Natural killer cell (primary cell): ENCODE measurements around the gene DNAI7. TPM values are rescaled to one million over a fixed set of nuclear protein-coding genes. Genes with fewer than 3 reads are reported as not detected.

Experiments used
- ATAC-seq, 3 donors: fragments of 150-1000 bp in 2 of 3; fragments of 200-7000 bp in 1 of 3; cut with Tn5 transposase; 1 replicate in 1 of 3; 2 replicates in 2 of 3; pipeline ENCODE4 v1.10.0; 2021; ENCODE audit warnings: mild to moderate bottlenecking in 2 of 3, moderate library complexity in 2 of 3
- DNase-seq, 2 donors: peaks; one replicate each; pipeline versions ENCODE4 v3.0.0 to v3.0.0-alpha.2; 2013 to 2021; ENCODE audit warnings: mixed read lengths in 1 of 2
- H3K27ac ChIP-seq: one replicate; pipeline ENCODE4 v1.5.1; 2013; ENCODE audit warnings: mild to moderate bottlenecking, low read length
- H3K27me3 ChIP-seq: one replicate; pipeline ENCODE4 v1.6.1; 2013; ENCODE audit warnings: low read length; ENCODE audit not compliant: control insufficient read depth, insufficient read depth
- H3K36me3 ChIP-seq: one replicate; pipeline ENCODE4 v1.6.1; 2013; ENCODE audit warnings: low read length; ENCODE audit not compliant: control insufficient read depth, insufficient read depth
- H3K4me1 ChIP-seq: one replicate; pipeline ENCODE4 v1.6.1; 2013; ENCODE audit warnings: low read length; ENCODE audit not compliant: control insufficient read depth, insufficient read depth
- H3K4me3 ChIP-seq: one replicate; pipeline ENCODE4 v1.5.1; 2013; ENCODE audit warnings: low read length
- H3K9me3 ChIP-seq: one replicate; pipeline ENCODE4 v1.6.1; 2013; ENCODE audit warnings: low read length; ENCODE audit not compliant: control insufficient read depth, insufficient read depth
- H3K27ac Mint-ChIP-seq, 2 donors: one replicate each; pipeline ENCODE4 v1.8.0; 2022; ENCODE audit warnings: mild to moderate bottlenecking in 2 of 2, mixed read lengths in 2 of 2, moderate library complexity in 1 of 2
- H3K27me3 Mint-ChIP-seq, 2 donors: one replicate each; pipeline ENCODE4 v1.8.0; 2022; ENCODE audit warnings: low read depth in 2 of 2, mixed read lengths in 2 of 2
- H3K36me3 Mint-ChIP-seq: one replicate; pipeline ENCODE4 v1.8.0; 2022; ENCODE audit warnings: mixed read lengths
- H3K4me1 Mint-ChIP-seq, 2 donors: one replicate each; pipeline ENCODE4 v1.8.0; 2022; ENCODE audit warnings: mixed read lengths in 2 of 2
- H3K4me3 Mint-ChIP-seq: one replicate; pipeline ENCODE4 v1.8.0; 2022; ENCODE audit warnings: mild to moderate bottlenecking, moderate library complexity, mixed read lengths
- H3K9me3 Mint-ChIP-seq, 2 donors: one replicate each; pipeline ENCODE4 v1.8.0; 2022; ENCODE audit warnings: mixed read lengths in 2 of 2
- CTCF ChIP-seq: fragments of 200-600 bp; IDR thresholded peaks from one replicate; pipeline ENCODE4 v1.8.0; 2022; ENCODE audit warnings: antibody characterized with exemption
- WGBS: methylation state at CpG from one replicate; pipeline ENCODE4 v1.1.7; 2013; ENCODE audit warnings: missing lambda C conversion rate; ENCODE audit not compliant: insufficient coverage; 5-methylcytosine and 5-hydroxymethylcytosine counted together
- intact Hi-C: fragments of 100-400 bp; cut with micrococcal nuclease; formaldehyde crosslinking; loops from one replicate; pipeline ENCODE4 v1.14.2; 2022
- total RNA-seq, 4 donors: library from RNA; stranded (reverse); fragments of 120-200 nt in 1 of 4; gene quantifications; one replicate each; pipeline versions ENCODE4 v1.2.3 to v1.2.4, GENCODE V29; 2013 to 2022

DNAI7 gene
- total RNA-seq, 3 donors from 2014 or later (not counting 1 experiment from before 2014, with no cell fraction given), result 0.15 to 0.59 (median 0.48) TPM

- Mint-ChIP-seq H3K27ac (no peak overlapping the region), H3K36me3 (no peaks in the 10 kb centered on the region), H3K4me1 (peaks cover 11 to 13% of the 10 kb centered on the region in 2 donors), H3K27me3 (peaks cover 0 to 4% of the 10 kb centered on the region in 2 donors), H3K9me3 (no peaks in the 10 kb centered on the region), H3K4me3 (no peak overlapping the region)
- Histone ChIP-seq H3K4me3 (no peak overlapping the region), H3K9me3 (no peaks in the 10 kb centered on the region), H3K27ac (no peak overlapping the region), H3K36me3 (no peaks in the 10 kb centered on the region), H3K27me3 (no peaks in the 10 kb centered on the region), H3K4me1 (no peaks in the 10 kb centered on the region)
- no peak for TF ChIP-seq CTCF
- ATAC-seq (no peak), DNase-seq (no peak)
- WGBS, result no CpG with 5 or more reads among the region's 2 CpGs
- intact Hi-C loops, result no loop called here
These were observed 10.8 kb downstream of the DNAI7 start for GRCh38 chr12:25184132-25184531.

- no peak for TF ChIP-seq CTCF
- no peaks in the 10 kb centered on the region for H3K36me3 ChIP-seq
- no peaks in the 10 kb centered on the region for H3K36me3 Mint-ChIP-seq
- no peak overlapping the region for H3K4me3 Mint-ChIP-seq
- peaks cover 11 to 13% of the 10 kb centered on the region in 2 donors for H3K4me1 Mint-ChIP-seq
- intact Hi-C loops, result no loop called here
- DNase-seq (no peak), ATAC-seq (no peak)
- H3K27me3 ChIP-seq, result no peaks in the 10 kb centered on the region
- no peak overlapping the region for H3K27ac ChIP-seq
- WGBS, result 81% methylated on average over 3 of the region's 3 CpGs
- no peak overlapping the region for H3K4me3 ChIP-seq
- H3K27ac Mint-ChIP-seq, result no peak overlapping the region
- no peaks in the 10 kb centered on the region for H3K9me3 ChIP-seq
- no peaks in the 10 kb centered on the region for H3K9me3 Mint-ChIP-seq
- H3K4me1 ChIP-seq, result no peaks in the 10 kb centered on the region
- peaks cover 8 to 9% of the 10 kb centered on the region in 2 donors for H3K27me3 Mint-ChIP-seq
These were observed 12.2 kb downstream of the DNAI7 start for GRCh38 chr12:25182765-25183164.

GRCh38 chr12:25162866-25163265, 32.1 kb downstream of the DNAI7 start:
- Histone ChIP-seq H3K36me3 (no peaks in the 10 kb centered on the region), H3K4me3 (no peak overlapping the region), H3K4me1 (no peaks in the 10 kb centered on the region), H3K27me3 (no peaks in the 10 kb centered on the region), H3K27ac (no peak overlapping the region), H3K9me3 (no peaks in the 10 kb centered on the region)
- H3K4me3 Mint-ChIP-seq, result no peak overlapping the region
- intact Hi-C loops, result no loop called here
- H3K4me1 Mint-ChIP-seq, result no peaks in the 10 kb centered on the region
- ATAC-seq, result no peak
- H3K9me3 Mint-ChIP-seq, result no peaks in the 10 kb centered on the region
- peaks cover 0 to 2% of the 10 kb centered on the region in 2 donors for H3K27me3 Mint-ChIP-seq
- H3K27ac Mint-ChIP-seq, result no peak overlapping the region
- no peak for TF ChIP-seq CTCF
- 96% methylated on average over 6 of the region's 6 CpGs for WGBS
- H3K36me3 Mint-ChIP-seq, result no peaks in the 10 kb centered on the region
- no peak for DNase-seq

- Mint-ChIP-seq H3K27me3 (peaks cover 0 to 2% of the 10 kb centered on the region in 2 donors), H3K4me1 (no peaks in the 10 kb centered on the region), H3K27ac (no peak overlapping the region), H3K9me3 (no peaks in the 10 kb centered on the region), H3K36me3 (no peaks in the 10 kb centered on the region), H3K4me3 (no peak overlapping the region)
- 90% methylated on average over 4 of the region's 4 CpGs for WGBS
- ATAC-seq, result no peak
- intact Hi-C loops, result no loop called here
- Histone ChIP-seq H3K27me3 (no peaks in the 10 kb centered on the region), H3K4me3 (no peak overlapping the region), H3K36me3 (no peaks in the 10 kb centered on the region), H3K27ac (no peak overlapping the region), H3K4me1 (no peaks in the 10 kb centered on the region), H3K9me3 (no peaks in the 10 kb centered on the region)
- no peak for TF ChIP-seq CTCF
- DNase-seq, result no peak
These were observed 38.9 kb downstream of the DNAI7 start for GRCh38 chr12:25156061-25156460.
